Stimulated activated CD4-positive, alpha-beta T cell treated with anti-CD3 and anti-CD28 coated beads, Interleukin-15, amount 100 ng/mL, for 1 hour (primary cell): Measurements from ENCODE around the gene ERICH3.

Experiments
- DNase-seq, 2 donors: peaks; one replicate each; pipeline ENCODE4 v3.0.0-alpha.2; 2020; ENCODE audit warnings: low read depth in 1 of 2, low spot score in 1 of 2

ERICH3 gene

GRCh38 chr1:74522148-74522547 is 151.4 kb downstream of the ERICH3 start:
- DNase-seq, result no peak
